SW480 (cell line): ENCODE data around the gene RICTOR.
"Not testable (repeated sequence)": the region's sequence is repeated elsewhere in the genome, so short reads cannot be mapped to it uniquely, and the experiment has no call there.

ENCODE experiments used
- DNase-seq: peaks from one replicate; pipeline ENCODE4 v3.0.0-alpha.2; 2016; ENCODE audit warnings: low spot score

The RICTOR gene

DNA sequence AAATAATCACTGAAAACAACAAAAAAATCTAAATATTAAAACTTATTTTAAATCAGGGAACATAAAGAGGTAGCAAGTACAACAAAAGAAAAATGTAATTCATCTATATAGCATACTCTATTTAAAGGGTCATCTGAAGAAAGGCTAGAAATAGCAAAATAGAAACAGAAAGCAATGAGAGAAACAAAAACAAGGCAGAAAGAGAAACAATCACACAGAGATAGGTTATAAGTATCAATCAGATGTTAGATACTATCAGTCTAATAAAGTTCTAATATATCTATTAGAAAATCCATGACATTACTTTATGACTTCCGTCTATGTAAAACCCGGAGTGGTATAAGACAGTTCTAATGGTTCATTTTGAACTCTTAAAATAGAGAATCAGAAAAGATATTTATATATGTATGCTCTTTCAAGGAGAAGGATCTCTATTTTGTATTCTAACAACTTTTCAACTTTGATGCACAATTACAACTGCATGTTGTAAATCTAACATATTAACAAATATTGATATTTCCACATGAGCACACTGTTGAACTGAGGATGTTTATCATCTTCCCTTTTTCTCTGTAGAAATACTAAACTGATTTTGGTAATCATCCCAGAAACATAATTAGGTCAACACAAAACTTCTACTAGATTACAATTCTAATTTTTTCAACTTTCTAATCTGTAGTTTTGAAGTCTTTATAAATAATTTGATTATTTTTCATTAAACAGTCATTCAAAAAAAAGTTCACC lies 15.8 kb downstream of the RICTOR start:
- no peak for DNase-seq

DNA sequence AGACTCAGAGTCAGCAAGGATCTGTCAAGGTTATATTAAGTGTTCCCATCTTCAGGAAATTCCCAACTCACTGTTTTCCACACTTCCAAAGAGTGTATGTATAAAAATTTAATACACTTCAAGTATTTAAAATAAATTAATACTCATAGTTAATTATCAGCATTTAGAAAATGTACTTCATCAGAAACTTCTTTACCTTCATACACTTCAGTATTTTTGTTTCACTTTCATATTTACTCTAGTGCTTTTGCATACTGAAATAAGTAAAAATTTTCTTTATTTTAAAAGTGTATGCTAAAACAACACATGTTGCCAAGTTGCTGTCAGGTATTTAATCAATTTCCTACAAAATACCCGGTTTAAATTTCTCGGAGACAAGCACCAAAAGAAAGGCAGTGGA lies 16.5 kb downstream of the RICTOR start:
- DNase-seq = no peak

DNA sequence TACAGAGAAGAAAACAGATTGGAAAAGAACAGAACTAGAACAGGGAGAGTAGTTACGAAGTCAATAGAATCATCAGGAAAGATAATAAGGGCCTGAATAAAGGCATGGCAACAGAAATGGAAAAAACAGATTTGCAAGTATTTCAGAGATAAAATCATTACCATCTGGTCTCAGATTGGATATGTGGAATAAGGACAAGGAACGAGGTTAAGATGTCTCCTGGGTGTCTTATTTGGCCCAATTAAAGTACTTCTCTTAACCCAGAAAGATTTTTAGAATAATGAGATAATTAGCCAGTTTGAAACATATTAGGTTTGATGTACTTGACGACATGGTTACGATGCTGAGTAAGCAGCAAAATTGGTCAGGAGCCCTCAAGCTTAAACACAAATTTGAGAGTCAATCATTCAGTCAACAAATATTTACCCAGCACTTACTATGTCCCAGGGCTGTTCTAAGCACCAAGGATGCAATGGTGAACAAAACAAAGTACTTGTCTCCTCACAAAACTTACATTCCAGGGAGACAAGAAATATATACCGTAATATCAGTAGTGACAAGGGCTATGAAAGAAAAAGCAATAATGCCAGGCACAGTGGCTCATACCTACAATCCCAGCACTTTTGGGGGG lies 18.3 kb downstream of the RICTOR start:
- no peak for DNase-seq

DNA sequence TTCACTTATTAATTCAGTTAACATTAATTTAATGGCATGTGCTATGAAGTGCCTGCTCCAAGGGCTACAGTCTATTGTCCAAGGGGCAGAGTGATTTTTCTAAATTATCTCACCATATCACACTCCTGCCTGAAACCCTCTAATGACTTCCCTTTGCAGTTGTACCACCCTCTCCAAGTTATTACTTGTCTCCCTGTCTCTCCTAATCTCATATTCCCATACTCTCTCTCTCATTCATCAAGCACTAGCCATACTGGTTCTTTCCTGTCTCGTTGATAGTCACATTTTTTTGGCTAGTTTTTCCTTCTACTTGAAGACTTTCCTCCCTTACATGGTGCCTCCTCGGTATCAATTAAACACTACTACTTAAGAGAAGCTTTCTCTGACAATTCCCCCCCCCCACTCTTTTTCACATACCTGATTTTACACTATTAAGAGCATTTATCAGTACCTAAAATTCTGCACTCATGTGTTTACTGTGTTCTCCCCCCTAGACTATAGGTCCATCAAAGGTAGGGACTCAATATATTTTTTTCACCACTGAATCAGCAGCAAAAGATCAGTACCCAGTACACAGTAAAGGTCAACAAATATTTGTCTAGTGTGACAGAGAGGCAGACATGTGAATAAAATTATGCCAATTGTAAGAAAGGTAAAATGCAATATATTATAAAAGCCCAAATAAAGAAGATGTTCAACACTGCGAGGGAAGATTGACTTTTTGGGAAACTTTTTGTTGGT lies 19.0 kb downstream of the RICTOR start:
- no peak for DNase-seq

DNA sequence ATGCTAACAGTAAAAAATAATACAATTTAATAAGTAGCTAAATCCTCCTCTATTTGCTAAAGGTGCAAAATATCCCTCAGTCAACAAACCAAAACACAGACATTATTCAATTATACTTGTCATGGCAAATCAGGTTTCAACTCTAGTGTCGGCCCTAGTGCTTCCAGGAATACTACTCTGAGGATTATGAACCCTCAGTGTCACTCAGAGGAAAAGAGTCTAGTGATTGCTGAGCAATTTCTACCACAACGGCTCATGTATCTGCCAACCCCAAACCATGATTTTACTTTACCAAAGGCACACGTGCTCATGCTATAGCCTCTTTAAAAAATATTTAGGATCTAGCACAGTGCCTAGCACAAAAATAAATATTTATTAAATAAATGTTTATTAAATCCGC lies 21.0 kb downstream of the RICTOR start:
- DNase-seq = no peak

DNA sequence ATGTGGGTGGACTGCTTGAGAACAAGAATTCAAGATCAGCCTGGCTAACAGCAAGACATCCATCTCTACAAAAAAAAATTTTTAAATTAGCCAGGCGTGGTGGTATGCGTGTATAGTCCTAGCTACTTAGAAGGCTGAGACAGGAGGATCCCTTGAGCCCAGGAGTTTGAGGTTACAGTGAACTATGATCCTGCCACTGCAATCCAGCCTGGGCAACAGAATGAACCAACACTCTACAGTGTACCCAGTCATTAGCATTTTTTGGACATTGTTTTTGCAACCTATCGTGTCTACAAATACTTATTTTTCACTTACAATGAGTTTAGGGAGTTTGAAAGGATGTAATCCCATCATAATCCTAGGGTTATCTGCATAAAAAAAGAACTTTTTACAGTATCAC lies 22.1 kb downstream of the RICTOR start:
- DNase-seq = no peak

DNA sequence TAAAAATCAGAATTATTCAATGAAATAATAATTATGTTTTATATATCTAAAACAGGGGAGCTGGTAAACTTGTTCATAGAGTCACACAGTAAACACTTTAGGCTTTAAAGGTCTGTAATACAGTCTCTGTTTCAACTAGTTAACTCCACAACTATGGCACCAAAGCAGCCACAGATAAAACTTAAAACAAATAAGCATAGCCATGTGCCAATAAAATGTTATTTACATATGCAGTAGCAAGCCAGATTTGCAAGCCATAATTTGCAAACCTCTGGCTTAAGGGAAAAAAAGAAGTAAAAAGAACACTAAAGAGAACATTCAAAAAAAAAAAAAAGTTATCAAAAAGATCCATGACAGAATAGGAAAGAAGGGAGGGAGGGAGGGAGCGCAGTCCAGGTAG lies 24.9 kb downstream of the RICTOR start:
- DNase-seq = no peak

DNA sequence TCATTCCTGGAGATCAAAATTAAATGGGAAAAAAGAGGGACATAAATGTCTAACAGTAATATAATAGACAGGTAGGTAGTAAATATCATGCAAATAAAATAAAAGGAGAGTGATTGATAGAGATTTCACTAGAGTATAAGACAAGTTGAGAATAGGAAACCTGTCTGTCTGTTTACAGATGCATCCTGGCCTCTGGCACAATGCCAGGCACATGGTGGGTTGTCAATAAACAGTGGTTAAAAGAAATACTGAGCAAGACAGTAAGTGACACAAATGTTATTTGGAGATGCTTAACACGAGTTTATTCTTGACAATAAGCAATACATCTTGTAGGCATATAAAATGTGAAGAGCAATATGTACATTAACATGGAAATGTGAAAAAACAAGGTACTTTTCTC lies 33.3 kb downstream of the RICTOR start:
- DNase-seq = no peak

DNA sequence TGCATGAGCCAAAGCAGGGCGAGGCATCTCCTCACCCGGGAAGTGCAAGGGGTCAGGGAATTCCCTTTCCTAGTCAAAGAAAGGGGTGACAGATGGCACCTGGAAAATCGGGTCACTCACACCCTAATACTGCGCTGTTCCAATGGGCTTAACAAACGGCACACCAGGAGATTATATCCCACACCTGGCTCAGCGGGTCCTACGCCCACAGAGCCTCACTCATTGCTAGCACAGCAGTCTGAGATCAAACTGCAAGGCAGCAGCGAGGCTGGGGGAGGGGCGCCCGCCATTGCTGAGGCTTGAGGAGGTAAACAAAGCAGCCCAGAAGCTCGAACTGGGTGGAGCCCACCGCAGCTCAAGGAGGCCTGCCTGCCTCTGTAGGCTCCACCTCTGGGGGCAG lies 39.7 kb downstream of the RICTOR start:
- not testable (repeated sequence) for DNase-seq

DNA sequence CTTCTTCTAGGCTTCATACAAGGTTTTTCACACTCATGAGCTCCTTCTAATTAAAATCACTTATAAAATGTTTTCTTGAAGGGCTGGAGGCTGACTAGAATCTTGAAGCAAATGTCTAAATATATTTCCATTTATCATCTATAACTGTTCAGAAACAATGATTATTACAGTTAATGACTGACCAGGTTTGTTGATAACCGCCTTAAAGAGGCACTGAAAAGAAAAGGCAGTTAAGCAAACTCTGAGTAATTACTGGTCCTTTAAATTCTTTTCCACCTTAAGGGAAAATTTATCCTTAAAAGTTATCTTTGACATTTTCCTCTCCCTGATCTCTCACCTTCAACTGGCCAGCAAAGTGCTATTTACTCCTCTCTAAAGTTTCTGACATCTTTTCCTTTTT lies 43.2 kb downstream of the RICTOR start:
- no peak for DNase-seq

DNA sequence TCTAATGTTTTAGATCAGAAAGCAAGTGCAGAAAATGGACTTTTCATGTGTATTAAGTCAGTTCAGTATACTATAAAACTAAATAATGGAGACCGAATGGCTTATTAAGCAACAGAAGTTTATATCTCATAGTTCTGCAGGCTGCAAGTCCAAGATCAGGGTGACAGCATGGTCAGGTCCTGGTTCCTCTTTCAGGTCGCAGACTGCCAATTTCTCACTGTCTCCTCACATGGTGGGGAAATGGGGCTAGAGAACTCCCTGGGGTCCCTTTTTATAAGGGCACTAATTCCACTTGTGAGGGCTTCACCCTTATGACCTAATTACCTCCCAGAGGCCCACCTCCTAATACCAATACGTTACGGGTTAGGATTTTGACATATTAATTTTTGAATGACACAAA lies 48.7 kb downstream of the RICTOR start:
- no peak for DNase-seq

DNA sequence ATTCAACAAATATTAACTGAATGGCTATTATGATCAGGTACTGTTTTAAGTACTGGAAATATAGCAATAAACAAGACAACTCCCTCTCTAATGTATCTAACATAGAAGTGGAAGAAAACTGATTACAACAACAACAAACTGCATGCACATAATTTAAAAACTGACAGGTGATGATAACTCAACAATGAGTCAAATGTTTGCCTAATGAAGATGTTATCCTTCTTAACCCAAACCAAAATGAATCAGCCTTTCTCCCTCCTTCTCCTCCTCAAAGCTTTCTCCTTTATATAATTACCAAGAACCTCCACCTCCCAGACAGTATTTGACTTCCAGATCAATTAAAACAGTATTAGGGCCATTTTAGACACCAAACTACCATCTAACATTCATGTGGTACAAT lies 49.3 kb downstream of the RICTOR start:
- DNase-seq = no peak

DNA sequence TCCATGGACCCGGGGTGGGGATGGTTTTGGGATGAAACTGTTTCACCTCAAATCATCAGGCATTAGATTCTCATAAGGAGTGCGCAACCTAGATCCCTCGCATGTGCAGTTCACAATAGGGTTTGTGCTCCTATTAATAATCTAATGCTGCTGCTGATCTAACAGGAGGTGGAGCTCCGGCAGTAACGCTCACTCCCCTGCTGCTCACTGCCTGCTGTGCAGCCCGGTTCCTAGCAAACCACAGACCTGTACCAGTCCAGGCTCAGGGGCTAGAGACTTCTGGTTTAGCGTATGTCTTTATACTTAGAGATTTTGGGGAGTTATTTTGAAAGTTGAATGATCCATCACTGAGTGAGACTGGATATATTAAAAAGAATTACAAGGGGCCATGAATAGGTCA lies 50.2 kb downstream of the RICTOR start:
- no peak for DNase-seq

DNA sequence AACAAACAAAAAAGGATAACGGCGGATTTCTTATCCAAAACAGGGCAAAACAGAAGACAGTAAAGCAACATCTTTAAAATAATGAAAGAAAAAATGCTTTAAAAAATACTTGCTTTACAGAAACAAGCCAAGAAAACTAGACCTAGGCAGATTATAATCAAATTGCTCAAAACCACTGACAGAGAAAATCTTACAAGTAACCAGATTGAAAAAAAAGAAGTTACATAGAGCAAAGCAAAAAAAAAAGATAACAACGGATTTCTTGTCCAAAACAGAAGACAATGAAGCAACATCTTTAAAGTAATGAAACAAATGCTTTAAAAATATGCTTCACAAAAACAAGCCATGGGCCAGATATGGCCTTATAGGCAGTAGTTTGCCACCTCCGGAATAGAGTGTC lies 51.1 kb downstream of the RICTOR start:
- DNase-seq = no peak

DNA sequence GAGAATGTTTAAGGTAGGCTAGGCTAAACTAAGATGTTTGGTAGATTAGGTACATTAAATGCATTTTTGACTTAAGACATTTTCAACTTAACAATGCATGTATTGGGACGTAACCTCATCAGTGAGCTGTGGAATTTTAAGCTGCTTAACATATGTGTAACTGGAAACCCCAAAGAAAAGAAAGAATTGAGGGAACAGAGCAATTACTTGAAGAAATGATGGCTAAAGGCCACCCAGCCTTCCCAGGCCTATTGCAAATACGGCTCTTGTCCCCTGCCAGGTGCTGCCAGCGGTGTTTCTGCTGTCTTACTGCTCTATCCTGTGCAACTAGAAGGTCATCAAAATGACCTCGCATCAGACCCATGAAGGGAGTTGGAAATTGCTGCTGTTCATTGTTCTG lies 52.0 kb downstream of the RICTOR start:
- DNase-seq = no peak

DNA sequence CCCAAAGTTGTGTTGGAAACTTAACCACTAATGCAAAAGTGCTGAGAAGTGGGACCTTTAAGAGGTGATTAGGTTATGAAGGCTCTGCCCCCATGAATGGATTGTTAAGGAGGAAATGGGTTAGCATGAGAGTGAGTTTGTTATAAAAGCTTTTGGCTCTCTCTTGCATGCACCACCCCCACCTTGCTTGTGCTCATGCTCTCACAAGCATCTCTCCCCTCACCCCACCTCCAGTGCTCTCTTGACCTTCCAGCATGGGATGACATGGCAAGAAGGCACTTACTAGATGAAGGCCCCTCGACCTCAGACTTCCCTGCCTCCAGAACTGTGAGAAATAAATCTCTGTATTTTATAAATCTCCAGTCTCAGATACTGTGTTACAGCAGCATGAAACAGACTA lies 52.8 kb downstream of the RICTOR start:
- no peak for DNase-seq

DNA sequence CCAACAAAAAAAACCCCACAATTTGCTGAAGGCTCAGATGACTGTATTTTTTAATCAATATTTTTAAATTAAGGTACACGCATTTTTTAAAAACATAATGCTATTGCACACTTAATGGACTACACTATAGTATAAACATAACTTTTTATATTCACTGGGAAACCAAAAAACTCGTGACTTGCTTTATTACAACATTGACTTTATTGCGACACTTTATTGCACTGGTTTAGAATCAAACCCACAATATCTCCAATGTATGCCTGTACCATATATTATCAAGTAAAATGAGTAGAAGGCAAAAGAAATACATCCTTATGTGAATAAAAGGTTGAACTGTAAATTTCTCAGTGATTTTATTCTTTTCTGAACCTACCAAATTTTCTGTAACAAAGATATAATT lies 53.7 kb downstream of the RICTOR start:
- no peak for DNase-seq

DNA sequence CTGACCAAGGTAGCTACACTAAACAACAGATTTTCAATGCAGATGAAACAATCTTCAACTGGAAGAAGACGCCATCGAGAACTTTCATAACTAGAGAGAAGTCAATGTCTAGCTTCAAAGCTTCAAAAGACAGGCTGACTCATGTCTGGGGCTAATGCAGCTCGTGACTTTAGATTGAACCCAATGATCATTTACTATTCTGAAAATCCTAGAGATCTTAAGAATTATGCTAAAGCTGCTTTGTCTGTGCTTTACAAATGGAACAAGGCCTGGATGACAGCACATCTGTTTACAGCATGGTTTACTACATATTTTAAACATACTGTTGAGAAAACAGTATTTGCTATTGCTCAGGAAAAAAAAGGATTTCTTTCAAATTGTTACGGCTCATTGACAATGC lies 54.9 kb downstream of the RICTOR start:
- no peak for DNase-seq

DNA sequence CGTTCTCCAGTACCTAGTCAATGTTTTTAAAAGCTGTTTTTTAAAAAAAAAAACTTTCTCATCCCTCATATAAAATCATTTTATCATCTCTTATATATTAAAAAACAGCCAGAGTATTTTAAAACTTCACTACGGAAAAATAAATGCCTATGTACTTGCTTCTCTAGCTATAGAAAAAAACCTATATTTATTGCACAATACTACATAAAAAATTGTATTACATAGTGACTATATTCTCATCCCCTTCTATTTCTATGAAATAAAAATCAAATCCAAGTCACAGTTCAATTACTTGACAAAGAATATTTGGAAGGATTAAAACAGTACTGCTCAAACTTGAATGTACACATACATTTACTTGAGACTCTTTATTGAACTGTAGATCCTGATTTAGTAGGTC lies 56.7 kb downstream of the RICTOR start:
- DNase-seq = no peak

DNA sequence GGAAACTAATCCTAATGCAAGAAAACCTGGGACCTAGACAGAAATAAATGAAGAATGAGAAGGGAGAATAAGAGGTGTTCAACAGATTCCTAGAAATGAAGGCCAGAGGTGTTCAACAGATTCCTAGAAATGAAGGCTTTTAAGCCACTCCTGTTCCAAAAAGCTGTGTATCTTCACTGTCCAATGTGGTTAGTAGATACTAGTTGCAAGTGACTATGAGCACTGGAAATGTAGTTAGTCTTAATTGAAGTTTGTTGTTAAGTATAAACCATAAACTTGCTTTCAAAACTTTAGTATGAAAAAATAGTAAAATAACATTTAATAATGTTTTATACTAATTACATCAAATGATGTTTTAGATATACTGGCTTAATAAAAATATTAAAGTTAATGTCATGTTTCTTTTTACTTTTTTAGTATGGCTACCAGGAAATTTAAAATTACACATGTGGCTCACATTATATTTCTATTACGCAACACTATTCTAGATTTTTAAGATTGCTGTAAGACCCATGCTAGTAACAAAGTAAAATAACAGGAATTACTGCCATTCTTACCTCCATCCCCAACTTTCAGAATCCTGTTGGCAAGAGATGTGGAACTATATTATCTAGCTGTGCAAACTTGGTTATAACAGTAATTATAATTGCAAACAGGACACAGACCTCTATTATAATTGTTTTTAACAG lies 57.5 kb downstream of the RICTOR start:
- no peak for DNase-seq

DNA sequence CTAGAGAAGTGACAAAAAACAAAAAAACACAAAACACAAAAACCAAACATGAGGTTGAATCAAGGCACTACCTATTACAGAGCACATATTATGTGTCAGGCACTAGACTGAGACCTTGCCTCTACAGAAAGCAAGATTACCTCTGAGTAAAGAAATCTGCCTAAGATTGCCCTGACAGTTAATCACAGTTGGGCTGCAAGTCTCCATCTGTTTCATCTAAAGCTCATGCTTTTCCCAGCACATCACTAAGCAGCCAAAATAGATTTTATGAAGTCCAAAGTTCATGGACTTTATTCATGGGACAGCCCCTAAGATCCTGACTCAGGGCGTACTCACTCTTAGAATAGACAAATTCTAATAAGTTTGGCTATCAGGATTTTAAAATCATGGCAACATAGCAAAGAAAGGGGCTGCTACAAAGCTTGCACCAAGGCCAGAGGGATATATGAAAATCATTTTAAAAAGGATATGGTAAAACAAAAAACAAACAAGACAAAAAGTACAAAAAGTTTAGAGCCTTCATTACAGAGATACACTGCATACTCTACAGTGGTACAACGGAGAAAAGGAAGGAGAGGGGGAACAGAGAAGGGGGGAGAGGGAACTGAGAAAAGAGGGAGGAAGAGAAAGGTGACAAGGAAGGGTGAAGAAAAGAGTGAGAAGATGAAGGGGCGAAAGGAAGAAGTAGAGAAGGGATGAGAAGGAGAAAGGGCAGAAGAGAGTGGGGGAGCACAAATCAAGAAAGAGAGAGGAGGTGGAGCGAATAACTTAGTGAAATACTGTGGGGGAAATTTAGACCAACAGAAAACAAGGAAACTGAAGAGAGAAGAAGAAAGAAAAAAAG lies 58.2 kb downstream of the RICTOR start:
- no peak for DNase-seq

DNA sequence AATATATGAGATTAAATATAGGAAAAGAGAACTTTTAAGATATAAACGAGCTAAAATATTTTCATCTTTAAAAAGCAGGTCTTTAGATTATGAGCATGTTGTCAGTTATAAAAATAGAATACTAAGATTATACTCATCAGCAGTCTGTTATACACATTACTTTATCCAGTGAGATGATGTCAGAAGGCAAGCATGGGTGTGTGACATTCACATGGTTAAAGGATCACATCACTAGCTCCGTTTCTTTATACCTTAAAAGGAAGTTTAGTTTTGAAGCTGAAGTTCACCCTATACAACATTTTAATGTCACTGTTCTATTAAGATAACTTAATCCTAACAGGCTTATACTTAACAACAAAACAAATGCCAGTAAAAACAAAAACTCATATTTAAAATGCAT lies 59.6 kb downstream of the RICTOR start:
- DNase-seq = no peak
